ENCODE data around the gene RALGPS1. TPM values are rescaled to one million over a fixed set of nuclear protein-coding genes. Genes with fewer than 3 reads are reported as not detected.

The RALGPS1 gene
- total and polyA plus RNA-seq, 5 donors from 2014 or later = 1.8 to 10.3 (median 3.3) TPM

GRCh38 chr9:126907058-126907457 is 7.5 kb upstream of the RALGPS1 start:
- no peaks in the 10 kb centered on the region for H3K4me1 Mint-ChIP-seq
- H3K4me1 ChIP-seq (ENCODE audit: control insufficient read depth, insufficient read depth, low read length, poor library complexity, severe bottlenecking) = no peaks in the 10 kb centered on the region
- peaks cover 0 to 6% (median 3%) of the 10 kb centered on the region in 7 donors for H3K9me3 Mint-ChIP-seq
- peaks cover 0 to 6% of the 10 kb centered on the region in 2 experiments for H3K9me3 ChIP-seq (ENCODE audit: control insufficient read depth in 2 of 2, low read length in 2 of 2)
- no peaks in the 10 kb centered on the region for H3K36me3 ChIP-seq (ENCODE audit: control insufficient read depth, insufficient read depth, low read length)
- DNase-seq (no peak), ATAC-seq (ENCODE audit: low read depth in 2 of 2) (no peak)
- H3K36me3 Mint-ChIP-seq = no peaks in the 10 kb centered on the region
- H3K27me3 ChIP-seq (ENCODE audit: control insufficient read depth, insufficient read depth, low read length) = peaks cover 10% of the 10 kb centered on the region
- H3K27ac Mint-ChIP-seq = no peak overlapping the region
- peaks cover 23% of the 10 kb centered on the region for H3K27me3 Mint-ChIP-seq
- H3K4me3 Mint-ChIP-seq = no peak overlapping the region
- no peak overlapping the region for H3K4me3 ChIP-seq (ENCODE audit: low read depth, low read length)
- no peak overlapping the region for H3K27ac ChIP-seq (ENCODE audit: insufficient read depth, low read length, poor library complexity, severe bottlenecking)

- Histone ChIP-seq H3K4me3 (ENCODE audit: low read depth, low read length) (no peak overlapping the region), H3K36me3 (ENCODE audit: control insufficient read depth, insufficient read depth, low read length) (no peaks in the 10 kb centered on the region), H3K27me3 (ENCODE audit: control insufficient read depth, insufficient read depth, low read length) (no peaks in the 10 kb centered on the region), H3K4me1 (ENCODE audit: control insufficient read depth, insufficient read depth, low read length, poor library complexity, severe bottlenecking) (peaks cover 7% of the 10 kb centered on the region), H3K9me3 (ENCODE audit: control insufficient read depth in 2 of 2, low read length in 2 of 2) (peaks cover 0 to 6% of the 10 kb centered on the region in 2 experiments), H3K27ac (ENCODE audit: insufficient read depth, low read length, poor library complexity, severe bottlenecking) (no peak overlapping the region)
- no peaks in the 10 kb centered on the region for H3K36me3 Mint-ChIP-seq
- DNase-seq (peak; percentile 11 to 65 (median 28)), ATAC-seq (ENCODE audit: low read depth in 2 of 2) (peak; percentile 13)
- peaks cover 9% of the 10 kb centered on the region for H3K27me3 Mint-ChIP-seq
- H3K4me3 Mint-ChIP-seq = peak overlapping the region; percentile 38 to 86 (median 75)
- peaks cover 0 to 5% (median 4%) of the 10 kb centered on the region in 7 donors for H3K9me3 Mint-ChIP-seq
- peaks cover 0 to 11% (median 7%) of the 10 kb centered on the region in 4 donors for H3K4me1 Mint-ChIP-seq
- H3K27ac Mint-ChIP-seq = peak overlapping the region in 2 of 3 donors; percentile 50 to 62
Measured at GRCh38 chr9:126915281-126915816, 767 bp downstream of the RALGPS1 start.

GRCh38 chr9:126915846-126916543 is 1.4 kb downstream of the RALGPS1 start:
- peaks cover 0 to 5% (median 4%) of the 10 kb centered on the region in 7 donors for H3K9me3 Mint-ChIP-seq
- peaks cover 0 to 11% (median 7%) of the 10 kb centered on the region in 4 donors for H3K4me1 Mint-ChIP-seq
- H3K27ac Mint-ChIP-seq = peak overlapping the region in 2 of 3 donors; percentile 50 to 62

GRCh38 chr9:126916909-126917308 is 2.3 kb downstream of the RALGPS1 start:
- Mint-ChIP-seq H3K27ac (no peak overlapping the region), H3K9me3 (peaks cover 0 to 3% (median 3%) of the 10 kb centered on the region in 7 donors), H3K27me3 (peaks cover 9% of the 10 kb centered on the region), H3K36me3 (no peaks in the 10 kb centered on the region), H3K4me1 (peaks cover 0 to 11% (median 7%) of the 10 kb centered on the region in 4 donors), H3K4me3 (peak overlapping the region; percentile 39 to 53 (median 45))
- peaks cover 7% of the 10 kb centered on the region for H3K4me1 ChIP-seq (ENCODE audit: control insufficient read depth, insufficient read depth, low read length, poor library complexity, severe bottlenecking)
- H3K27ac ChIP-seq (ENCODE audit: insufficient read depth, low read length, poor library complexity, severe bottlenecking) = no peak overlapping the region
- H3K4me3 ChIP-seq (ENCODE audit: low read depth, low read length) = no peak overlapping the region
- H3K9me3 ChIP-seq (ENCODE audit: control insufficient read depth in 2 of 2, low read length in 2 of 2) = no peaks in the 10 kb centered on the region
- DNase-seq = peak in 1 of 3 donors; percentile 6
- no peaks in the 10 kb centered on the region for H3K27me3 ChIP-seq (ENCODE audit: control insufficient read depth, insufficient read depth, low read length)
- H3K36me3 ChIP-seq (ENCODE audit: control insufficient read depth, insufficient read depth, low read length) = no peaks in the 10 kb centered on the region
- ATAC-seq (ENCODE audit: low read depth in 2 of 2) = no peak

More at GRCh38 chr9:126915846-126916543, 1.4 kb downstream of the RALGPS1 start:
- H3K27ac ChIP-seq (ENCODE audit: insufficient read depth, low read length, poor library complexity, severe bottlenecking) = no peak overlapping the region
- peaks cover 0 to 6% of the 10 kb centered on the region in 2 experiments for H3K9me3 ChIP-seq (ENCODE audit: control insufficient read depth in 2 of 2, low read length in 2 of 2)
- Mint-ChIP-seq H3K27me3 (peaks cover 9% of the 10 kb centered on the region), H3K4me3 (peak overlapping the region; percentile 64 to 86 (median 78)), H3K36me3 (no peaks in the 10 kb centered on the region)
- no peaks in the 10 kb centered on the region for H3K27me3 ChIP-seq (ENCODE audit: control insufficient read depth, insufficient read depth, low read length)
- H3K36me3 ChIP-seq (ENCODE audit: control insufficient read depth, insufficient read depth, low read length) = no peaks in the 10 kb centered on the region
- ATAC-seq (ENCODE audit: low read depth in 2 of 2) (no peak), DNase-seq (no peak)
- no peak overlapping the region for H3K4me3 ChIP-seq (ENCODE audit: low read depth, low read length)
- peaks cover 7% of the 10 kb centered on the region for H3K4me1 ChIP-seq (ENCODE audit: control insufficient read depth, insufficient read depth, low read length, poor library complexity, severe bottlenecking)

- H3K9me3 ChIP-seq (ENCODE audit: control insufficient read depth in 2 of 2, low read length in 2 of 2) = no peaks in the 10 kb centered on the region
- DNase-seq (no peak), ATAC-seq (ENCODE audit: low read depth in 2 of 2) (no peak)
- no peaks in the 10 kb centered on the region for H3K27me3 ChIP-seq (ENCODE audit: control insufficient read depth, insufficient read depth, low read length)
- H3K36me3 Mint-ChIP-seq = no peaks in the 10 kb centered on the region
- no peaks in the 10 kb centered on the region for H3K36me3 ChIP-seq (ENCODE audit: control insufficient read depth, insufficient read depth, low read length)
- H3K9me3 Mint-ChIP-seq = peaks cover 0 to 2% (median 0%) of the 10 kb centered on the region in 7 donors
- peaks cover 0 to 11% (median 3%) of the 10 kb centered on the region in 4 donors for H3K4me1 Mint-ChIP-seq
- H3K27ac Mint-ChIP-seq = no peak overlapping the region
- H3K4me3 ChIP-seq (ENCODE audit: low read depth, low read length) = no peak overlapping the region
- no peak overlapping the region for H3K4me3 Mint-ChIP-seq
- peaks cover 7% of the 10 kb centered on the region for H3K4me1 ChIP-seq (ENCODE audit: control insufficient read depth, insufficient read depth, low read length, poor library complexity, severe bottlenecking)
- H3K27me3 Mint-ChIP-seq = no peaks in the 10 kb centered on the region
- no peak overlapping the region for H3K27ac ChIP-seq (ENCODE audit: insufficient read depth, low read length, poor library complexity, severe bottlenecking)
Measured at GRCh38 chr9:126919193-126919592, 4.6 kb downstream of the RALGPS1 start.

GRCh38 chr9:126925876-126926275 is 11.3 kb downstream of the RALGPS1 start:
- Mint-ChIP-seq H3K4me1 (peaks cover 0 to 2% (median 0%) of the 10 kb centered on the region in 4 donors), H3K27me3 (no peaks in the 10 kb centered on the region), H3K36me3 (no peaks in the 10 kb centered on the region), H3K27ac (no peak overlapping the region), H3K9me3 (no peaks in the 10 kb centered on the region), H3K4me3 (no peak overlapping the region)
- ATAC-seq (ENCODE audit: low read depth in 2 of 2) (no peak), DNase-seq (no peak)
- Histone ChIP-seq H3K9me3 (ENCODE audit: control insufficient read depth in 2 of 2, low read length in 2 of 2) (no peaks in the 10 kb centered on the region), H3K4me1 (ENCODE audit: control insufficient read depth, insufficient read depth, low read length, poor library complexity, severe bottlenecking) (no peaks in the 10 kb centered on the region), H3K27me3 (ENCODE audit: control insufficient read depth, insufficient read depth, low read length) (peaks cover 4% of the 10 kb centered on the region), H3K27ac (ENCODE audit: insufficient read depth, low read length, poor library complexity, severe bottlenecking) (no peak overlapping the region), H3K36me3 (ENCODE audit: control insufficient read depth, insufficient read depth, low read length) (no peaks in the 10 kb centered on the region), H3K4me3 (ENCODE audit: low read depth, low read length) (no peak overlapping the region)

GRCh38 chr9:126926364-126926763 is 11.8 kb downstream of the RALGPS1 start:
- Histone ChIP-seq H3K27ac (ENCODE audit: insufficient read depth, low read length, poor library complexity, severe bottlenecking) (no peak overlapping the region), H3K4me1 (ENCODE audit: control insufficient read depth, insufficient read depth, low read length, poor library complexity, severe bottlenecking) (no peaks in the 10 kb centered on the region), H3K9me3 (ENCODE audit: control insufficient read depth in 2 of 2, low read length in 2 of 2) (no peaks in the 10 kb centered on the region), H3K4me3 (ENCODE audit: low read depth, low read length) (no peak overlapping the region), H3K27me3 (ENCODE audit: control insufficient read depth, insufficient read depth, low read length) (peaks cover 4% of the 10 kb centered on the region), H3K36me3 (ENCODE audit: control insufficient read depth, insufficient read depth, low read length) (no peaks in the 10 kb centered on the region)
- no peak overlapping the region for H3K27ac Mint-ChIP-seq
- no peak overlapping the region for H3K4me3 Mint-ChIP-seq
- H3K36me3 Mint-ChIP-seq = no peaks in the 10 kb centered on the region
- H3K4me1 Mint-ChIP-seq = peaks cover 0 to 3% (median 0%) of the 10 kb centered on the region in 4 donors
- no peaks in the 10 kb centered on the region for H3K9me3 Mint-ChIP-seq
- peaks cover 2% of the 10 kb centered on the region for H3K27me3 Mint-ChIP-seq
- no peak for DNase-seq
- no peak for ATAC-seq (ENCODE audit: low read depth in 2 of 2)

Measured in CD4-positive, CD25-positive, alpha-beta regulatory T cell (primary cell).